Measurements from ENCODE around the gene GSTCD. TPM values are rescaled to one million over a fixed set of nuclear protein-coding genes. Genes with fewer than 3 reads are reported as not detected.
"Not testable (repeated sequence)": the region's sequence is repeated elsewhere in the genome, so short reads cannot be mapped to it uniquely, and the experiment has no call there.

GSTCD gene
- total and polyA plus RNA-seq, 2 experiments from 2014 or later = 2.9 to 6.7 TPM

- TF ChIP-seq EZH2 (IDR thresholded peaks at IDR 0.05; ENCODE audit: insufficient read depth, poor library complexity, severe bottlenecking) (no peak), EZH2phosphoT487 (IDR thresholded peaks at IDR 0.05; ENCODE audit: insufficient read depth, low read depth) (no peak)
- in situ Hi-C loops (cut with MboI) = no loop called here
- no peaks in the 10 kb centered on the region for H3K4me1 ChIP-seq (ENCODE audit: insufficient read depth)
- no peaks in the 10 kb centered on the region for H3K9me2 ChIP-seq (ENCODE audit: insufficient read depth)
- no peaks in the 10 kb centered on the region for H3K27me3 ChIP-seq (replicated peaks; ENCODE audit: insufficient read depth)
- no peaks in the 10 kb centered on the region for H3K36me3 ChIP-seq (ENCODE audit: low read depth)
- H4K20me1 ChIP-seq (ENCODE audit: insufficient read depth) = no peaks in the 10 kb centered on the region
- H3K4me2 ChIP-seq (ENCODE audit: unreplicated experiment) = no peak overlapping the region
- no peaks in the 10 kb centered on the region for H3K9me3 ChIP-seq (ENCODE audit: low read depth)
- no peak for DNase-seq
- H3F3A ChIP-seq (ENCODE audit: insufficient read depth) = no peaks in the 10 kb centered on the region
- H2AFZ ChIP-seq = no peak overlapping the region
- no peak overlapping the region for H3K9ac ChIP-seq
- H3K79me2 ChIP-seq (ENCODE audit: insufficient read depth) = no peaks in the 10 kb centered on the region
- H3K4me3 ChIP-seq = no peak overlapping the region
- WGBS, 2 experiments (ENCODE audit: low coverage in 1 of 2, low lambda C conversion rate in 2 of 2, missing lambda C conversion rate in 2 of 2) = 56 to 65% methylated on average over 1 of the region's 1 CpG
- no peak overlapping the region for H3K27ac ChIP-seq
Measured at GRCh38 chr4:105674011-105674410, 34.6 kb upstream of the GSTCD start.

DNA sequence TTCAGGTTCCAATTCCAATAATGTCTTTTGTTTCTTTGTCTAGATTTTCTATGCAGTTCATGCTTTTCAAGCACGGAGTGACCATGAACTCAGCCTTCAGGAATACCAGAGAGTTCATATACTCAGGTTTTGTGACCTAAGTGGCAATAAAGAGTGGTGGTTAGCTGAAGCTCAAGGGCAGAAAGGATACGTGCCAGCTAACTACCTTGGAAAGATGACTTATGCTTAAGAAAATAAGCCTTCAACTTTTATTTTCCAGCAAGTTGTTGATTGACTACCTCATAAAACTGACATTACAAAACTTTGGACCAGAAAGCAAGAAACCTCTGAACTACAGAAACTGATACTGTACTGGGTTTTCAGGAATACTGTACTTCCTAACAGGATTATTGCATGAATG, 30.9 kb upstream of the GSTCD start:
- H3K9me3 ChIP-seq (ENCODE audit: low read depth) = no peaks in the 10 kb centered on the region
- DNase-seq = no peak
- H3K9me2 ChIP-seq (ENCODE audit: insufficient read depth) = no peaks in the 10 kb centered on the region
- TF ChIP-seq EZH2phosphoT487 (IDR thresholded peaks at IDR 0.05; ENCODE audit: insufficient read depth, low read depth) (no peak), EZH2 (IDR thresholded peaks at IDR 0.05; ENCODE audit: insufficient read depth, poor library complexity, severe bottlenecking) (no peak)
- H3F3A ChIP-seq (ENCODE audit: insufficient read depth) = no peaks in the 10 kb centered on the region
- H3K79me2 ChIP-seq (ENCODE audit: insufficient read depth) = no peaks in the 10 kb centered on the region
- no peak overlapping the region for H3K9ac ChIP-seq
- no peaks in the 10 kb centered on the region for H4K20me1 ChIP-seq (ENCODE audit: insufficient read depth)
- H3K36me3 ChIP-seq (ENCODE audit: low read depth) = peaks cover 3% of the 10 kb centered on the region; the same call in 1 of the 2 replicates
- no peaks in the 10 kb centered on the region for H3K27me3 ChIP-seq (replicated peaks; ENCODE audit: insufficient read depth)
- no peak overlapping the region for H3K4me2 ChIP-seq (ENCODE audit: unreplicated experiment)
- no peak overlapping the region for H3K4me3 ChIP-seq
- in situ Hi-C loops (cut with MboI) = no loop called here
- H3K4me1 ChIP-seq (ENCODE audit: insufficient read depth) = no peaks in the 10 kb centered on the region
- H3K27ac ChIP-seq = no peak overlapping the region
- 47 to 64% methylated on average over 2 of the region's 2 CpGs for WGBS, 2 experiments (ENCODE audit: low coverage in 1 of 2, low lambda C conversion rate in 2 of 2, missing lambda C conversion rate in 2 of 2)
- no peak overlapping the region for H2AFZ ChIP-seq

GRCh38 chr4:105679186-105679585, 29.4 kb upstream of the GSTCD start:
- TF ChIP-seq EZH2phosphoT487 (IDR thresholded peaks at IDR 0.05; ENCODE audit: insufficient read depth, low read depth) = no peak
- no peak for TF ChIP-seq EZH2 (IDR thresholded peaks at IDR 0.05; ENCODE audit: insufficient read depth, poor library complexity, severe bottlenecking)
- Histone ChIP-seq H3K4me3 (no peak overlapping the region), H3K27me3 (replicated peaks; ENCODE audit: insufficient read depth) (no peaks in the 10 kb centered on the region), H3K9me3 (ENCODE audit: low read depth) (no peaks in the 10 kb centered on the region), H2AFZ (no peak overlapping the region), H4K20me1 (ENCODE audit: insufficient read depth) (no peaks in the 10 kb centered on the region), H3F3A (ENCODE audit: insufficient read depth) (no peaks in the 10 kb centered on the region), H3K4me1 (ENCODE audit: insufficient read depth) (no peaks in the 10 kb centered on the region), H3K9me2 (ENCODE audit: insufficient read depth) (no peaks in the 10 kb centered on the region), H3K79me2 (ENCODE audit: insufficient read depth) (no peaks in the 10 kb centered on the region), H3K4me2 (ENCODE audit: unreplicated experiment) (no peak overlapping the region), H3K27ac (no peak overlapping the region), H3K9ac (no peak overlapping the region), H3K36me3 (ENCODE audit: low read depth) (peaks cover 18% of the 10 kb centered on the region; the same call in 1 of the 2 replicates)
- in situ Hi-C loops (cut with MboI) = no loop called here
- DNase-seq = no peak
- WGBS, 2 experiments (ENCODE audit: low coverage in 1 of 2, low lambda C conversion rate in 2 of 2, missing lambda C conversion rate in 2 of 2) = 70 to 83% methylated on average over 2 of the region's 2 CpGs

DNA sequence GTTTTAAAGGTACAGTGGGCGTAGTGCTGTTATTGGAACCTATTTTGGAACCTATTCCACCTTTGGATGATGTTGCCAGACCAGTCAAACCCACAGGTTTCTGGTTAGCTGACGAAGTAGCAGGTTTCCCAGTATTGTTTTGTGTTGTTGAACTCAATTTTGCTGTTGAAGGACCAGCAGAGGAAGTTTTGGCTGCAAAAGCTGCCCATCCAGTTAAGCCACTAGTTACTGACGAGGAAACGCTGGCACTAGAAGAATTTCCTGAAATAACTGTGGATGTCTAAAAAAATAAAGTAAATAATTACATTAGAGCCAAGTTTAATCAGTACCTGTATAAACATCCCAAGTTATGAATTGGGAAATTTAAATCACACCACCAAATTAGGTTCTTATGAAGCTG, 25.5 kb upstream of the GSTCD start:
- Histone ChIP-seq H4K20me1 (ENCODE audit: insufficient read depth) (no peaks in the 10 kb centered on the region), H3K27me3 (replicated peaks; ENCODE audit: insufficient read depth) (no peaks in the 10 kb centered on the region), H3K9ac (no peak overlapping the region), H3K4me2 (ENCODE audit: unreplicated experiment) (no peak overlapping the region), H3F3A (ENCODE audit: insufficient read depth) (no peaks in the 10 kb centered on the region), H3K9me3 (ENCODE audit: low read depth) (no peaks in the 10 kb centered on the region), H3K27ac (no peak overlapping the region), H3K36me3 (ENCODE audit: low read depth) (peaks cover 46% of the 10 kb centered on the region), H3K9me2 (ENCODE audit: insufficient read depth) (no peaks in the 10 kb centered on the region), H3K4me1 (ENCODE audit: insufficient read depth) (no peaks in the 10 kb centered on the region), H3K79me2 (ENCODE audit: insufficient read depth) (no peaks in the 10 kb centered on the region), H3K4me3 (no peak overlapping the region), H2AFZ (no peak overlapping the region)
- WGBS, 2 experiments (ENCODE audit: low coverage in 1 of 2, low lambda C conversion rate in 2 of 2, missing lambda C conversion rate in 2 of 2) = 97 to 99% methylated on average over 4 of the region's 4 CpGs
- no peak for TF ChIP-seq EZH2phosphoT487 (IDR thresholded peaks at IDR 0.05; ENCODE audit: insufficient read depth, low read depth)
- no peak for DNase-seq
- in situ Hi-C loops (cut with MboI) = no loop called here

DNA sequence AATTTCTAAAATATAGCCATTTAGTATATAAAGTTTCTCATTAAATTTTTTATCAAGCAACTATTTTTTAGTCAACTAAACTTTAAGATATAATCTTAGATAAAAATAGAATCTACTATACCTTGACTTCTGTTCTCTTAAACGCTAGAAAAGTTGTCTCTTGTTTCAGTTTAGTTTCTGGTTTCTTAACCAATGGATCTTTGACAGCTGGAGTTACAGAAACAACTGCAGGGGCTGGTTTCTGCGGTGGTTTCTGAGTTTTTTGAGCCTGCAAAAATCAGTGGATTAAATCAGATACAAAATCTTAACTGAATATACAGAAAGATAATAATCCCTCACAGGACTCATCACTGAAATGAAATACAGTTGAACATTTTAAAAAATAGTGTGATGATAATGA, 22.0 kb upstream of the GSTCD start:
- H3K4me3 ChIP-seq = no peak overlapping the region
- no peaks in the 10 kb centered on the region for H3K9me2 ChIP-seq (ENCODE audit: insufficient read depth)
- H3F3A ChIP-seq (ENCODE audit: insufficient read depth) = no peaks in the 10 kb centered on the region
- no peak for DNase-seq
- TF ChIP-seq EZH2phosphoT487 (IDR thresholded peaks at IDR 0.05; ENCODE audit: insufficient read depth, low read depth) = no peak
- TF ChIP-seq EZH2 (IDR thresholded peaks at IDR 0.05; ENCODE audit: insufficient read depth, poor library complexity, severe bottlenecking) = no peak
- H3K27ac ChIP-seq = no peak overlapping the region
- no peaks in the 10 kb centered on the region for H4K20me1 ChIP-seq (ENCODE audit: insufficient read depth)
- H3K79me2 ChIP-seq (ENCODE audit: insufficient read depth) = no peaks in the 10 kb centered on the region
- H3K4me1 ChIP-seq (ENCODE audit: insufficient read depth) = no peaks in the 10 kb centered on the region; the same call in 1 of the 2 replicates
- H3K9me3 ChIP-seq (ENCODE audit: low read depth) = no peaks in the 10 kb centered on the region
- no peak overlapping the region for H3K4me2 ChIP-seq (ENCODE audit: unreplicated experiment)
- H2AFZ ChIP-seq = no peak overlapping the region
- 78 to 81% methylated on average over 2 of the region's 2 CpGs for WGBS, 2 experiments (ENCODE audit: low coverage in 1 of 2, low lambda C conversion rate in 2 of 2, missing lambda C conversion rate in 2 of 2)
- in situ Hi-C loops (cut with MboI) = no loop called here
- peaks cover 71% of the 10 kb centered on the region for H3K36me3 ChIP-seq (ENCODE audit: low read depth)
- no peaks in the 10 kb centered on the region for H3K27me3 ChIP-seq (replicated peaks; ENCODE audit: insufficient read depth)
- no peak overlapping the region for H3K9ac ChIP-seq

DNA sequence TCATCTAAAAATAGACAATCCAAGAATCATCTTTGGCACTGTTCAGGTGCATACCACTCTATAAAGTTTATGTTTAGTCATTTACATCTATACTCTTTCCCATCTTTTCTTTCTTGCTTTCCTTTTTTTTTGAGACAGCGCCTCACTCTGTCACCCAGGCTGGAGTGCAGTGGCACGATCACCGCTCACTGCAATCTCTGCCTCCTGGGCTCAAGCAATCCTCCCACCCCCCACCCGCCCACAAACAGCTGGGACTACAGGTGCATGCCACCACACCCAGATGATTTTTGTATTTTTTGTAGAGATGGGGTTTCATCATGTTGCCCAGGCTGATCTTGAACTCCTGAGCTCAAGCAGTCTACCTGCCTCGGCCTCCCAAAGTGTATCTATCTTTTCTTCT, 13.8 kb upstream of the GSTCD start:
- H3K9me2 ChIP-seq (ENCODE audit: insufficient read depth); H3K27ac ChIP-seq; H3K9ac ChIP-seq; H3K79me2 ChIP-seq (ENCODE audit: insufficient read depth); DNase-seq; H3K4me2 ChIP-seq (ENCODE audit: unreplicated experiment); H3K27me3 ChIP-seq (replicated peaks; ENCODE audit: insufficient read depth); H2AFZ ChIP-seq; H3K4me1 ChIP-seq (ENCODE audit: insufficient read depth); H3F3A ChIP-seq (ENCODE audit: insufficient read depth); H3K4me3 ChIP-seq; H3K9me3 ChIP-seq (ENCODE audit: low read depth); in situ Hi-C loops (cut with MboI); H4K20me1 ChIP-seq (ENCODE audit: insufficient read depth): not testable (repeated sequence)
- WGBS, 2 experiments (ENCODE audit: low coverage in 1 of 2, low lambda C conversion rate in 2 of 2, missing lambda C conversion rate in 2 of 2) = 93 to 98% methylated on average over 5 of the region's 5 CpGs
- peaks cover 49% of the 10 kb centered on the region for H3K36me3 ChIP-seq (ENCODE audit: low read depth)

DNA sequence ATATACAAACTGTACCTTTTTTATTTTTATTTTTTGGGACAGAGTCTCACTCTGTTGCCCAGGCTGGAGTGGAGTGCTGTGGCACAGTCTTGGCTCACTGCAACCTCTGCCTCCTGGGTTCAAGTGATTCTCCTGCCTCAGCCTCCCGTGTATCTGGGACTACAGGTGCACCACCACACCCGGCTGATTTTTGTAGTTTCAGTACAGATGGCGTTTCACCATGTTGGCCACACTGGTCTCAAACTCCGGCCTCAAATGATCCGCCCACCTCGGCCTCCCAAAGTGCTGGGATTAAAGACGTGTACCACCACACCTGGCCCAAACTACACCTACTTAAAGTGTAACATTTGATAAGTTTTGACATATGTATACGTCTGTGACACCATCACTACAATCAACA, 12.8 kb upstream of the GSTCD start:
- H3K79me2 ChIP-seq (ENCODE audit: insufficient read depth); H3K9me2 ChIP-seq (ENCODE audit: insufficient read depth); H3K9ac ChIP-seq; H3K9me3 ChIP-seq (ENCODE audit: low read depth); H4K20me1 ChIP-seq (ENCODE audit: insufficient read depth); H3K27me3 ChIP-seq (replicated peaks; ENCODE audit: insufficient read depth); H3K4me2 ChIP-seq (ENCODE audit: unreplicated experiment); H3K4me3 ChIP-seq; H3K4me1 ChIP-seq (ENCODE audit: insufficient read depth); H3K27ac ChIP-seq; H2AFZ ChIP-seq; DNase-seq; in situ Hi-C loops (cut with MboI); H3F3A ChIP-seq (ENCODE audit: insufficient read depth): not testable (repeated sequence)
- peaks cover 38% of the 10 kb centered on the region for H3K36me3 ChIP-seq (ENCODE audit: low read depth)
- 88 to 93% methylated on average over 8 of the region's 8 CpGs for WGBS, 2 experiments (ENCODE audit: low coverage in 1 of 2, low lambda C conversion rate in 2 of 2, missing lambda C conversion rate in 2 of 2)
